CD4-positive, alpha-beta T cell treated with Interleukin-4 for 4 hours (primary cell): Measurements from ENCODE around the gene RERE.
"Not testable (repeated sequence)": the region's sequence is repeated elsewhere in the genome, so short reads cannot be mapped to it uniquely, and the experiment has no call there.

Source experiments
- DNase-seq: peaks from one replicate; pipeline ENCODE4 v3.0.0-alpha.2; 2020

Gene RERE

DNA sequence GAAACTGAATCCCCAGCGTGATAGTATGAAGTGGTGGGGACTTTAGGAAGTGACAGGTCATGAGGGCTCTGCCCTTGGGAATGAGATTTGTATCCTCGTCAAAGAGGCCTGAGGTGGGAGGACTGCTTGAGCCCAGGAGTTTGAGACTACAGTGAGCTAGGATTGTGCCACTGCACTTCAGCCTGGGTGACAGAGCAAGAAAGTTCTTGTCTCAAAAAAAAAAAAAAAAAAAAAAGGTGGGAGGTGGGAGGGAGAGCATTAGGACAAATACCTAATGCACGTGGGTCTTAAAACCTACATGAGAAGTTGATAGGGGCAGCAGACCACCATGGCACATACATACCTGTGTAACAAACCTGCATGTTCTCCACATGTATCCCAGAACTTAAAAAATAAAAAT, 24.0 kb upstream of the RERE start:
- no peak for DNase-seq

DNA sequence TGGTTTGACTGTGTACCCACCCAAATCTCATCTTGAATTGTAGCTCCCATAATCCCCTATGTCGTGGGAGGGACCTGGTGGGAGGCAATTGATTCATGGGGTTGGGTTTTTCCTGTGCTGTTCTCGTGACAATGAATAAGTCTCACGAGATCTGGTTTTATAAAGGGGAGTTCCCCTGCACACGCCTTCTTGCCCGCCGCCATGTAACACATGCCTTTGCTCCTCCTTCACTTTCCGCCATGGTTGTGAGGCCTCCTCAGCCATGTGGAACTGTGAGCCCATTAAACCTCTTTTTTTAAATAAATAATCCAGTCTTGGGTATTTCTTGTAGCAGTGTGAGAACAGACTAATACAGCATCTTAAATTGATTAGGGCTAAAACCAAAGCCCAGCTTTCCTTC, 22.6 kb upstream of the RERE start:
- DNase-seq = no peak

DNA sequence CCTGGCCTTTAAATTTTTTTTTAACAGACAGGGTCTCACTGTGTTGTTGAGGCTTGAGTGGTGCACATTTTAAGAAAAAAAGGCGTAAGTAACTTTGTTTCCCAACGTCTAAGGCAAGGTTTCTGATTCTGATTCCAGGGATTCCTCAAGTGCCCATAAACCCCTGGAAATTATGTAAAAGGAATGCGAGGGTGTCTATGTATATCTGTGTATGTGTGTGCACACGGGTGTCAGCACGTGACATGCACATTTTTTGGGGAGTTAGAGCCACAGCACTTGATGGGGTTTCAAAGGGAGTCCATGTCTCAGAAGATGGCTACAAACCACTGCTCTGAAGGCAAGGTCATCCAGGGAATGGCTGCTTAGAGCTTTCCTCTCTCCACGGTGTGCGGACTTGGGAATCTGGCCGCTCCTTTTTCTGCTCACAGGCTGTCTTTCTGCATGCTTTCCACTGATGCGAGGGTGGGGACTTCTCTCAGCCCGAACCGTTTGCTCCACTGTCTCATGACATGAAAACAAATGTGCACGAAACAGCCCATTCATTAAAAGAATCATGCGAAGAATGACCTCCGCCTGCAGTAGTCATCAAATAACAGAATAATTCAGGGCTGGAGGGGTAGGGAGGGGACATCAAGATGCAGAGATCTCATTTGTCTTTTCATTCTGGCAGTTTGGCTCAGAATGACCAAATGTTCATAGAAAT, 18.7 kb upstream of the RERE start:
- no peak for DNase-seq

DNA sequence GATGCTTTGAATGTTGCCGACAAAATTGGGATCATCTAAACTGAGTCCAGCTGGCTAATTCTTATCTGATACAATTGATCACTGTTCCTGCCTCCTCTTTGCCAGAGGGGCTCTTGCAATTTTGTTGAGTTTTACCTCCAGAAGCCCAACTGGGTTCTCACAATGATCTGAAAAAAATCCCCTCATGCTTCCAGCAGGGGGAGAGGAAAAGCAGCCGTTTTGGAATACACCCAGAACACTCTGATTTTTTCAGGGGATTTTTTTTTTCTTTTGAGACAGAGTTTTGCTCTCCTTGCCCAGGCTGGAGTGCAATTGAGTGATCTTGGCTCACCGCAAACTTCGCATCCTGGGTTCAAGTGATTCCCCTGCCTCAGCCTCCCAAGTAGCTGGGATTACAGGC, 13.9 kb upstream of the RERE start:
- DNase-seq = no peak

DNA sequence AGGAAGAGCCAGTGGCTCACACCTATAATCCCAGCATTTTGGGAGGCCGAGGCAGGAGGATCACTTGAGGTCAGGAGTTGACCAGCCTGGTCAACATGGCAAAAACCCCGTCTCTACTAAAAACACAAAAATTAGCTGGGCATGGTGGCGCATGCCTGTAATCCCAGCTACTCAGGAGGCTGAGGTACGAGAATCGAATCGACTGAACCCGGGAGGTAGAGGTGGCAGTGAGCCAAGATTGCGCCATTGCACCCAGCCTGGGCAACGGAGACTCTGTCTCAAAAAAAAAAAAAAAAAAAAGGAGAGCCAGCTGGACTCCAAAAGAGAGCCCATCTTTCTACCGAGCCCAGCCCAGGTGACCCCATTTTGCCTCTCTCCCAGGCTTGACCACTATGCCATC, 13.3 kb upstream of the RERE start:
- DNase-seq = not testable (repeated sequence)

DNA sequence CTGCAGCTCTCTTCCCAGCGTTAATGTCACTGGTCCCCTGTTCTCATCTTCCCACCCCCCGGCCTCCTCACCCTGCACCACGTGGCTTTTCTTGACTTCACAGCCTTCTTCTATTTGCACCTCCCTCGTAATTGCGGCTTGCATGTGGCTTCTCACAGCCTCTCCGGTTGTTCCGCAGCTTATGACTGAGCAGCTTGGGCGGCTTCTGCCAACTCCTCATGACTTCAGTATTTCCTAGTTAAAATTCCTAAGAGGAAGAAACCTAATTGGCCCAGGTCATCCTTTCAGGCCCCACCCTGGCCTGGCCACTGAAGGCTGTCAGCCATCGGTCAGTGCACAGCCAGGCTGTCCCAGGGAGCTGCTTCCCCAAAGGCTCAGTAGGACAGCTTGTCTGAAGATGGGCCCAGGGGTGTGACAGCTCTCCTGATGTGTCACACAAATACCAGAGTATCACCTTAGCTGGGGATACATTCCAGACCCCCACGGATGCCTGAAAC, 8.6 kb upstream of the RERE start:
- DNase-seq = no peak

DNA sequence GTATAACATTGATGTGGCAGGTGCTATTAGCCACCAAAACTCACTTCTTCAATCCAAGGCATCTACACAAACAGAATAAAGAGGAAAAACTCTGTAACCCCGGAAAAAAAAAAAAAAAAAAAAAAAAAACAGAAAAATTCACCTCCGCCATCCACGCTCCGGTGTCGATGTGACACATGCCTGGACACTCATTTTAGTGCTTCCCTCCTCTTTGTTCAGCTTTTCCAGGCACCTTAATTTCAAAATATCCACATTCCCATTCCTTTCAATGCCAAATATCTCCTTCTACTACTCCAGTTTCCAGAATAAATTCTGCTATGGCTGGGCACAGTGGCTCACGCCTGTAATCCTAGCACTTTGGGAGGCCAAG, 5.8 kb upstream of the RERE start:
- DNase-seq = no peak

DNA sequence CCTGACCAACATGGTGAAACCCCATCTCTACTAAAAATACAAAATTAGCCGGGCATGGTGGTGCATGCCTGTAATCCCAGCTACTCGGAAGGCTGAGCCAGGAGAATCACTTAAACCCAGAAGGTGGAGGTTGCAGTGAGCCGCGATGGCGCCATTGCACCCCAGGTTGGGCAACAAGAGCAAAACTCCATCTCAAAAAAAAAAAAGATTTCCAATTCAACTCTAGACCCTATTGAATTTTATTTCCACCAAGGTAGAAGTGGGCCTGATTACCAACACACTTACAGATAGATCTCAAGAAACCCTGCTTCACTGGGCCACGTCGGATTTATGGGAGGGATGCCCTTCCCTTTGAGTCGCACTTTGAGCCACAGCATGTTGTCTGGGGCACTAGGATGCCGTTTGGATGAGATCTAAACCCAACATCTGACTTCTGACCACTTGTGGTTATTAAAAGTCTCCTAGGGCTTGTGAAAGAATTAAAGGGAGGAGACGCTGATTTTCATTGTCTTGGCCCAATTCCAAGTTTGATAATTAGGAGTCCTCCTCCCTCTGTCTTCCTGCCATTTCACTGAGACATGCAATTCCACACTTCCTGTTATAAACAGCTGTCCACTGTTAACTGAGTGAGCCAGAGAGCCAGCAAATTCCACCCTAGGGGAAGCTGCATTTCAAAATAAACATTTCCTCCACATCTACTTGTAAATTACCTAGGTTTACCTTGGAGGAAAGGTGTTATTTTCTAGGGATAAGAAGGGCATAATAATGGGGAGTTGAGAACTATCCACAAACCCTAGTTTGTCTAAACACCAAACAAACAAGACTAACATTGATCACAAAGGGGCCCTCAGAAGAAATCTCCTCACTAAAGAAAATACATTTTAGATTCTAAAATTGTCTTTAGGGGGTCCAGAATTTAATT, 5.2 kb upstream of the RERE start:
- DNase-seq = no peak

DNA sequence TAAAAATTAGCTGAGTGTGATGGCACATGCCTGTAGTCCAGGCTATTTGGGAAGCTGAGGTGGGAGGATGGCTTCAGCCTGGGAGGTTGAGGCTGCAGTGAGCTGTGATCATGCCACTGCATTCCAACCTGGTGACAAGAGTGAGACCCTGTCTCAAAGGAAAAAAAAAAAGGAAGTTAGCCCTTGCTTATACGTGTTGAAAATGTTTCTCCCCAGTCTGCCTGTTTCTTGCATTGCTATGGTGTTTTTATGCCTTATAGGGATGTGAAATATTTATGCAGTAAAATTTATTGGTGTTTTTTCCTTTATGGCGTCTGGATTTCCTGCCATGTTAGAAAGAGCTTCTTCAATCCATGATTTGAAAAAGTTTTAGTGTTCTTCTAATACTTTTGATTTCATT, 3.6 kb upstream of the RERE start:
- DNase-seq = no peak

DNA sequence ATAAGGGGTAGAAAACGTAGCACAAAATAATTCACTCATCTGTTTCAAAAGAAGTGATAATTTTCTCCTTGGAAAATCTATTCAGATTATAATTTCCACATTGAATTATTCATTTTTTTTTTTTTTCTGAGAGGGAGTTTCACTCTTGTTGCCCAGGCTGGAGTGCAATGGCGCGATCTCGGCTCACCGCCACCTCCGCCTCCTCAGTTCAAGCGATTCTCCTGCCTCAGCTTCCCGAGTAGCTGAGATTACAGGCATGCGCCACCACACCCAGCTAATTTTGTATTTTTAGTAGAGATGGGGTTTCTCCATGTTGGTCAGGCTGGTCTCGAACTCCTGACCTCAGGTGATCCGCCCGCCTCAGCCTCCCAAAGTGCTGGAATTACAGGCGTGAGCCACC, 1.3 kb upstream of the RERE start:
- DNase-seq = not testable (repeated sequence)

DNA sequence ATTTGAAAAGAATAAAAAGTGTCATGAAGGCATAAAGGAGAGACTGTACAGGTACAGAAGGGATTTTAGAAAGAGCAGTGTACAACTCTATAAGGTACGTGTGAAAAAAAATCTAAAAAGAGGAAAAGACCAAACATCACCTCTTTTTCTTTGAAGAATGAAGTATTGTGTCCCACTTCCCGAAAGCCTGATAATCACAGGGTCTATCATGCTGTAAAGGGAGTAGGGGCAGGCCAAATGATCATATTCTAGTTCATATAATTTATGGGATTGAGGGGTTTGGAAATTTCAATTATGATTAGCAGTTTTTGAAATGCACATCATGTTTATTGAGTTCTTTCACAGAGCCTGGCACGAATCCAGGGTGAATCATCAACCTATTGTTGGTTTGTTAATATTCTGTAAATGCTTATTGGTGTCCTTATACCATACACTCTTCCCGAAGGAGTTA, 910 bp upstream of the RERE start:
- peak; percentile 37 for DNase-seq

DNA sequence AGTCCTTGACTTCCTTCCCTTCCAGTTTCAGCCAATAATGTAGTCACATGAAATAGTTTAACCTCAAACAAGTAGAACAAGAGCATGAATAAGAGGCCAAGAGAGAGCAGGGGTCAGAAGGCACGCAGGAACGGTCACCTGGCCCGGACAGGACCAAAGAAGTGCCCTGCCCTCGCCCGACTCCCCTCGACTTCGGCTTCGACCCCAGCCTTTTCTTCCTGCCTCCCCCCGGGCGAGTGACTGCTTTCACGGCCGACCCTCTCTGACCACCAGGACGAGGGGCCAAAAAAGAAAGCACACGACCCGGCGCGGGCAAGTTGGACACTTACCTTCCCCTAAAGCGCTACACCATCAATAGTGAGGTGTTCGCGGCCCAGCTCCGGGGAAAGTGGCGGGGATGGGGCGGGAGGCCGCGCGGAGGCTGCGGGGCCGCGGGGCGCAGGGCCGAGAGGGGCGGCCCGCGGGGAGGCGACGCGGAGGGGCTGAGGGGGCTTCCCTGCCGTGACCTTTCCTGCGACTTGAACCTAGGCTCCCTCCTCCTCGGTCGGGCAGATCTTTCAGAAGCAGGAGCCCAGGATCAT, 519 bp downstream of the RERE start:
- DNase-seq = no peak

DNA sequence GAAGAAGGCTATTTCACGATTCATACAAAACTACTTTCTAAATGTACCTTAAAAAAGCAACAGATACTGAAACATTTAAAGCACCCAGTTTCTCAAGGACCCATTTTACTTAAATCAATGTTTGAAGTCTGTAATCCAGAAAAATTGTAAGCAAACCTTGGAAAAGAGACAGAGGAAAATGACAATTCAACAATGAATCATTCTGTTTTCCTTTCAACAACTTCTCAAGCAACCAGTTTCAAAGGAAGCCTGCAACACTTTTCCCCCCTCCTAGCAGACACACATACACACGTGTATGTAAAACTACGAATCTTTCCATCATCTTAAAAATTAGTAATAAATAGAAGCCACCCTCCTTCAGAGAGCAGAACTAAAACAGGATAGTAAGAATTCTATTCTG, 1.2 kb downstream of the RERE start:
- no peak for DNase-seq

DNA sequence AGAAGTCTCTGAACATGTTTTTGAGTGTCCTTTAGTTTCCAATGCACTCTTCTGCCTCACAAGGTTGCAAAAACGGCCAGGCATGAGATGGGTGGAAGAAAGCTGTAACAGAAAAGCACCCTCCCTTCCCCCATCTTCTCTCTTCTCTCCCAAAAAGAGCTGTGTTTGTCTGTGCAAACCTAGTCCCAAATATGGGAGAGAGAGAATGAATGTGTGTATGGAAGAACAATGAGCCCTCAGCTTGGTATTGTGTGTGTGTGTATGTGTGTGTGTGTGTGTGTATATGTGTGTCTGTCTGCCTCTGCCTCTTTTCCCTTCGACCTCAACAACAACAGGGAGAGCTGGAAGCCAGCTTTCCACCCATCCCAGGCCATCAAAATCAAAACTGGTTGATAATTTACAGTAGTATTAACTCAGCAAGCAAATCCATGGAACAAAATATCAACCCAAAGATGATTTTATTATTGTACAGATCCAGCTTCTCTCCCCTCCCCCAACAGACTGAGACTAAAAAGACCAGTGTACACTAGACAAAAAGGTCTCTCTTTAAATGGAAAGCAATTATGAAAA, 1.8 kb downstream of the RERE start:
- no peak for DNase-seq

DNA sequence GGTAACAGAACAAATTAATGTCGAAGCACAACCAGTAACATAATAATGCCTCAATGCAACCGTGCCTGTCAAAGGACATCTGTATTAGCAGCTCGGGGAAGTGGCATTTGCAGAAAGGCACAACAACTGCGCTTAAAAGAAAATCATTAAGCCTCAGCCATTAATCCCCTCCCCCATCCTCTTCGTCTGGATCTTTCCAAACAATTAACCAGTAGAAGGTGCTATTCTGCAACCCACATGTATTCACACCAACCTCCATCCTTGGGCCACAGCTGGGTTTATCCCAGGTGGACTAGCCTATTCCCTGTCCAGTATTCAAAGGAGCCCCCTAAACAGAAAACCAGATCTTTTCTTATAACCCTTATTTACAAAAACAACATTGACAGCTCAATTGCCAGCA, 2.6 kb downstream of the RERE start:
- DNase-seq = no peak

DNA sequence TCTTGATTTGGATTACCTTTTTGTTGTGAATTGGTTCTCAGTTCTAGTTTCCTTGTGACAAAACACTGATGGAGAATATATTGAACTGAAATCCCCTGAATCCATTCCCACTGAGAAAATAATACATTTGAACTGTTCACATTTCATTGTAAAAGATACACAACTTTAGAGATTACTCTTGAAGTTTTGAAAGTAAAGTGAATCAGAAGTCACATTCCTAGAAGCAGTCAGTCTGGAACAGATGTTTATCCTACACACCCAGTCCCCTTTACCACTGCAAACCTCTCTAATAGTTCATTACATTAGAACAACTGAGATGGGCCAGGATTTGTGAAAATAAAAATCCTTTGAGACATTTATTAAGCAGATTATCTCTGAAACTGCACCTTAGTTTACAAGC, 3.4 kb downstream of the RERE start:
- no peak for DNase-seq

DNA sequence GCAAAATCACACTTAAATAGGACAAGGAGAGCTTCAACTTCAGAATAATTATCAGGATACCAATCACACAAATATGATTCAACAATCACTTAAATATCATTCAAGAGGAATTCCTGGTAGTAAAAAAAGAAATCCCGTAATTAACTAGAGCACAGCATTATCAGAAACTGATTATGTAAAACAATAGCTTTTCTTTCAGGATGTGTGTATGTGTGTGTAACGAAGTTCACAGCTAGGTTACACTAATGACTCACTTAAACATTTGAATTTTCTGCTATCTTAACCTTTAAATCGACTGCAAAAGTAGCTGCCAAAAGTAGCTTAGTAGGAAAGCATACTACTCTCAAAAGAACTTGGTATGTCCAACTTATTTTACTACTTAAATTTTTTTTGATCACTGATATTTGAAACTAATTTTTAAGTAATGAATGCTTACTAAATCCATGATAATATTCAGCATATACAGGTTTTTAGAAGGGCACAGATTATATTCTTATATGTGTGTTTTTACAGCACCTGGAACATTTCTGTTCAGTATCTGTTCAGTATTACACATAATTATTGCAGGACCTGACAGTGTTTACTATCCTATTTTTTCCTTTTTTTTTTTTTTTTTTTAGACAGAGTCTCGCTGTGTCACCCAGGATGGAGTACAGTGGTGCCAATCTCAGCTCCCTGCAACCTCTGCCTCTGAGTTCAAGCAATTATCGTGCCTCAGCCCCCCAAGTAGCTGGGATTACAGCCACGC, 4.2 kb downstream of the RERE start:
- DNase-seq = no peak

DNA sequence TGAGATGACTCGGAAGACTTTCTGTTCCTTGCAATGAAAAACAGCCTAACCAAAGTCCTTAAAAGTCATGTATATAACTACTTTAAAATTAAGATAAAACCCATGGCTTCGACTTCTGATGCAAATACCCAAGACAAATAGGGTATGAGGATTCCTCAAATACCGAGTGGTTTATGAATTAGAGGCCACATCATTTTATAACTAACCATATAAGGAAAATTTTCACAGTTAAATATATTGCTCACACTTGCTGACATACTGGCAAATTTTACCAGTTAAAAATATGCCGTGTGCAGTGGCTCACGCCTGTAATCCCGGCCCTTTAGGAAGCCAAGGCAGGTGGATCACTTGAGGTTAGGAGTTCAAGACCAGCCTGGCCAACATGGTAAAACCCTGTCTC, 5.4 kb downstream of the RERE start:
- no peak for DNase-seq

DNA sequence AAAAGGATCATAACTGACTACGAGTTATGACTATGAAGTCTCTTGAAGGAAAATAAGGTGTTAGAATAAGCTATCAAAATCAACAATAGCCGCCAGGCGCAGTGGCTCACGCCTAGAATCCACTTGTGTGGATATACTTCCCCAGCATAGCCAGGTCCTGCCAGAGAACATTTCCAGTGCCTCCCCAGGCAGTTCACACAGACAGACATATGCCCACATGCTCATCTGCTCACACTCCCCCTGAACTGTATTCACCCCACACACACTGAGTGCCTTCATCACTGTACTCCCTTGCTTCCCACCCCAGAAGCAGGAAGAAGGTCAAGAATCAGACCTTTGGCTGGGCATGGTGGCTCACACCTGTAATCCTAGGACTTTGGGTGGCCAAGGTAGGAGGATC, 6.5 kb downstream of the RERE start:
- DNase-seq = no peak

DNA sequence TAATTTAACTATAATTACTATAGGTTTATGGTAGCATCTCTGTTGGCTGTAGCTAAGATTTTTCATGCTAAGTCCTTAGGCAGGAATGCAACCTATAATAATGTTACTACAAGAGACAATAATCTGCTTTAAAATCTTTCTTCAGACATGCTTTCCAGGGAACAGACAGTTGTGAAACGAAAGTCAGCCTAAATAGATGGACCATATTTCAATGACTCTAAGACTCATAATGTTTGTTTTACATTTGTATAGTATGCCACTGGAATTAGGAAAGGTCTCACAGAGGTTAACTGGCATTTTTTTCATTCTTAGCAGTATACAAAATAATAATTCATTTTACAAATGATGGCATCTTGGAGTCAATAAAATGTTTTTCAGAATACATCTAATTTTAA, 8.1 kb downstream of the RERE start:
- DNase-seq = no peak

DNA sequence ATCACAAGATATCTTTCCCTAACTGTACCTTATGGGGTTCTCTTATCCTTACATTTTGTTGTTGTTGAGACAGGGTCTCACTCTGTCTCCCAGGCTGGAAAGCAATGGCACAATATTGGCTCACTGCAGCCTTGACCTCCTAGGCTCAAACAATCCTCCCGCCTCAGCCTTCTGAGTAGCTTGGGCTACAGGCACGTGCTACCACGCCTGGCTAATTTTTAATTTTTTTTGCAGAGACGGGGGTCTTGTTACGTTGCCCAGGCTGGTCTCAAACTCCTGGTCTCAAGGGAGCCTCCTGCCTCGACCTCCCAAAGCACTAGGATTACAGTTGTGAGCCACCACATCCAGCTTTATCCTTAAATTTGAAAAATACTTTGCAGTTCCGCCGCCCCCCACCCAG, 10.4 kb downstream of the RERE start:
- no peak for DNase-seq

DNA sequence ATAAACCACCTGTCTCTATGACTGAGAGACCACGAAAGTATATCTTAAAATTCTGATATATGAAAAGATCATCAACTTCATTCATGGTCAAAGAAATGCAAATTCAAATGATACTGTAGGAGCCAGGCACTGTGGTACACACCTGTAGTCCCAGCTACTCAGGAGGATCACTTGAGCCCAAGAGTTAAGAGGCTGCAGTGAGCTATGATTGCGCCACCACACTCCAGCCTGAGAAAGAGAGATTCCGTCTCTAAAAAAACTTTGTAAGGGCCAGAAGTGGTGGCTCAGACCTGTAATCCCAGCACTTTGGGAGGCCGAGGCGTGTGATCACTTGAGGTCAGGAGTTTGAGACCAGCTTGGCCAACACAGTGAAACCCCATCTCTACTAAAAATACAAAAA, 17.0 kb downstream of the RERE start:
- no peak for DNase-seq

DNA sequence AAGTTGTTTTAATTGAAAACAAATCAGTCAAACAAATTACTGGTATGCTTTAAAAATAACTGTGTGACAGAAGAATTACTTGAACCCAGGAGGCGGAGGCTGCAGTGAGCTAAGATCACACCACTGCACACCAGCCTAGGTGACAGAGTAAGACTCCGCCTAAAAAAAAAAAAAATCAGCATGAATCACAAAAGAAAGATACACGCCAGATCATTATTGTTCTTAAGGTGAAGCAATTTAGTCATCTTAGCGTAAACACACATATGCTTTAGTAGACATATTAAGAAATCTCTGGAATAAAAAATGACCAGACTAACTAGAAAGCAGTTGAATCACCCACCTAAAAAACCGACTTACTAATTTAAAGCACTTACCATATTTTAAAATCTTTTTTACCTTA, 20.2 kb downstream of the RERE start:
- DNase-seq = no peak
